GM19395 (cell line): ENCODE data around the gene ARGFX.
"Not testable (repeated sequence)": the region's sequence is repeated elsewhere in the genome, so short reads cannot be mapped to it uniquely, and the experiment has no call there.

Experiments
- ATAC-seq: cut with Tn5 transposase; IDR thresholded peaks from one replicate; pipeline ENCODE4 v1.9.1; 2021; ENCODE audit warnings: mild to moderate bottlenecking, moderate library complexity; ENCODE audit not compliant: unreplicated experiment

ARGFX gene

GRCh38 chr3:121598564-121598963 lies 30.8 kb downstream of the ARGFX start:
- no peak for ATAC-seq

GRCh38 chr3:121599900-121600299 lies 32.2 kb downstream of the ARGFX start:
- not testable (repeated sequence) for ATAC-seq

GRCh38 chr3:121601212-121601812 lies 33.6 kb downstream of the ARGFX start:
- ATAC-seq, result no peak

GRCh38 chr3:121604759-121605158 lies 37.0 kb downstream of the ARGFX start:
- ATAC-seq, result no peak

- no peak for ATAC-seq
Observed at GRCh38 chr3:121606106-121606505, 38.4 kb downstream of the ARGFX start.
